Right ventricle myocardium superior (tissue), 1 donor: Measurements from ENCODE around the gene TRPM3. TPM values are rescaled to one million over a fixed set of nuclear protein-coding genes. Genes with fewer than 3 reads are reported as not detected.

Source experiments
- ATAC-seq: fragments of 200-7000 bp; cut with Tn5 transposase; one replicate; pipeline ENCODE4 v1.9.1; 2020; ENCODE audit warnings: mild to moderate bottlenecking; ENCODE audit not compliant: poor library complexity
- DNase-seq: peaks from one replicate; pipeline ENCODE4 v3.0.0-alpha.2; 2020
- intact Hi-C: fragments of 100-400 bp; cut with DNase I; formaldehyde crosslinking; loops from one replicate; pipeline ENCODE4 v1.11.2; 2022
- total RNA-seq: library from RNA; stranded (reverse); fragmentation: NEBNext Ultra II Directional; extraction: Animal tissue kit (Norgen Biotek cat#: 25700); gene quantifications from one replicate; pipeline ENCODE4 v1.2.1, GENCODE V29; 2021
- donor health status: DM: no; HTN: yes; CAD: no; lungs with severe emphysema.

The TRPM3 gene
- total RNA-seq, 1 donor from 2014 or later, result 0.16 TPM

- intact Hi-C loops, result loop anchor here (5.0 kb wide), 1 partner anchor 97 kb away; no protein-coding TSS in a partner anchor
- ATAC-seq, result peak; percentile 72
- no peak for DNase-seq
Measured at GRCh38 chr9:70589571-70590314, 531.7 kb downstream of the TRPM3 start.

DNA sequence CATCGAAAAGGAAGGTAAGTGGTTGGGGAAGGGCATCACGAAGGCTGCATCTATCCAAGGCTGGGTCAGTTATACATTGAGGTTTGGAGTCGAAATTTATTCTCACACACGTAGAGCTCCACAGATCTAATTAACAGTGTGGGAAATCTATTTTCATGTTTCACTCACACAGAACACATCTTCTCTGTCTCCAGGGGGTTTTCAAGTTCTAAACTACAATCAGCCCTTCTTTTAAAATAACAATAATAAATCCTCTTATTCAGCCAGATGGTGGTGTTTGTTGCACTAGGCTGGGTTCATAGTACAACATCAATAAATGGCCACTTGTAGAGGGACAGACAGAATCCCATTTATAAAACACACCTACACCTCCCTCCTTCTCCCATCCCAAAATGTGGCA is 532.4 kb downstream of the TRPM3 start:
- intact Hi-C loops, result loop anchor here (5.0 kb wide), 1 partner anchor 97 kb away; no protein-coding TSS in a partner anchor
- ATAC-seq, result no peak

GRCh38 chr9:70588381-70588780 is 533.0 kb downstream of the TRPM3 start:
- DNase-seq, result no peak
- ATAC-seq, result no peak
- intact Hi-C loops, result loop anchor here (5.0 kb wide), 1 partner anchor 96 kb away; no protein-coding TSS in a partner anchor

More for the DNA sequence above, 532.4 kb downstream of the TRPM3 start:
- DNase-seq, result no peak

GRCh38 chr9:70587201-70587600 is 534.2 kb downstream of the TRPM3 start:
- ATAC-seq, result peak; percentile 72
- no peak for DNase-seq
- intact Hi-C loops, result loop anchor here (5.0 kb wide), 1 partner anchor 95 kb away; no protein-coding TSS in a partner anchor

GRCh38 chr9:70586476-70586875 is 534.9 kb downstream of the TRPM3 start:
- ATAC-seq (no peak), DNase-seq (no peak)
- intact Hi-C loops, result loop anchor here (5.0 kb wide), 1 partner anchor 94 kb away; no protein-coding TSS in a partner anchor

- intact Hi-C loops, result no loop called here
- ATAC-seq (no peak), DNase-seq (no peak)
Measured at GRCh38 chr9:70581955-70582350, 539.5 kb downstream of the TRPM3 start.

GRCh38 chr9:70581214-70581954 is 540.0 kb downstream of the TRPM3 start:
- ATAC-seq, result no peak
- no peak for DNase-seq
- intact Hi-C loops, result no loop called here

- DNase-seq (no peak), ATAC-seq (no peak)
- intact Hi-C loops, result no loop called here
Measured at GRCh38 chr9:70580606-70581195, 540.7 kb downstream of the TRPM3 start.

GRCh38 chr9:70579686-70580085 is 541.7 kb downstream of the TRPM3 start:
- no peak for DNase-seq
- ATAC-seq, result no peak
- intact Hi-C loops, result no loop called here

- intact Hi-C loops, result no loop called here
- DNase-seq (no peak), ATAC-seq (no peak)
Measured at GRCh38 chr9:70578720-70579119, 542.7 kb downstream of the TRPM3 start.

DNA sequence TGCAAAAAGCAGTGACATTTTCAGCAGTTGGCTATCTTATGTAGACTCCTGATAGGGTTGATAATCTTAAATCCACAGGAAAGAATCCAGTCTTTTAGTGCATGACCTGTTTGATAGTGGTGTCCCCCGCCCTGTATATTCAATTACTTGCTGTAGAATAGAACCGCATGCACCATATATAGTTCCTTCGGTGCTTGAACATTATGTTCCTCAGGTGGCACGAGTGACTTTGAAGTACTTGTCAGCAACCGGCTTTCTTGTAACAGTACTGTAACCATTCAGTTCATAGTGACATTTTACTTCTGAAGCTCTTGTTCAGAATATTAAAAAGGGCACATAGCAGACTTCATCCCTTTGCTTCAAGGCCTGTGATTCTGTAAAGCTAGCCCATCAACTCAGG is 543.8 kb downstream of the TRPM3 start:
- no peak for DNase-seq
- ATAC-seq, result peak; percentile 62
- intact Hi-C loops, result no loop called here

DNA sequence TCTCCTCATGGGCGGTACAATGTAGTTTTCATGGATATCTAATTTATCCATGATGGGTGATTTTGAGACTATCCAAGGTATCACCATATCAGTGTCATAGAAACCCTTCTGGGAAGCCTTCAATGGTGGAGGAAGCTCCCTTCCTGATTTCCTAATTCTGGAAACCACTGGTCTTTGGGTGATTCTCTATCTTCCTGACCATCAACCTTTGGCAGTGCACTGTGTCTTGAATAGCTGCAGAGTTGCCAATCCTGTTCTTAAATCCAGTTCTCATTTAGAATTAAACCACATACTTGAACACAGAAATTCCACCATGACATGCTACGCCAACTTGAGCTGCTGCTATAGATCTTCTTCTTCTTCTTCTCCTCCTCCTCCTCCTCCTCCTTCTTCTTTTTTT is 545.3 kb downstream of the TRPM3 start:
- DNase-seq (no peak), ATAC-seq (no peak)
- intact Hi-C loops, result no loop called here

DNA sequence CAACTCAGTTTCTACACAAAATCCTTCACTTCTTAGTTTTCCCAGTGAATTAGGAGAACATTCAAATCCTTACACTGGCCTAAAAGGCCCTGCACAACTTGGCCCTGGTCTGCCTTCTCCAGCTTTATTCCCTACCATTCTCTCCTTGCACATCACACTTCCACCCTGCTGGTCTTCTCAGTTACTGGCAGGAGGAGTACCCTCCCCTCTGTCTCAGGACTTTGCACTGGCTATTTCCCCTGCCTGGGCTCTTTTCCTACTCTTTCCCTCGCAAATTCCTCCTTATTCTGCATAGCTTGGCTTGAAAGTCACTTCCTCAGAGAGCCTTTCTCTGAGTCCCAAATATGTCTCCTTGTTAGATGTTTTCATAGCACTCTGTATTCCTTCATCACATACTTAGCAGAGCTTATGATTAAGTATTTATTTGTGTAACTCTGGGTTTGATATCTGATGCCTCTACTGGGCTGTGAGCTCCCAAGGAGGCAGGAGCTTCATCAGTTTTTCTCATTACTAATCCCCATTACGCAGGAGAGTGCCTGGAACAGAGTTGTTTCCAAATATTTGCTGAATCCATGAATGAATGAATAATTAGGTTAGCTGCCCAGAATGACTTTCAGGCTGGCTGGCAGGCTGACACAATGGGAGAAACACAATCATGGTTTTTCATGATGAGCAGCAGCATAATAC is 547.1 kb downstream of the TRPM3 start:
- intact Hi-C loops, result no loop called here
- DNase-seq (peak; percentile 52), ATAC-seq (peak; percentile 76)

DNA sequence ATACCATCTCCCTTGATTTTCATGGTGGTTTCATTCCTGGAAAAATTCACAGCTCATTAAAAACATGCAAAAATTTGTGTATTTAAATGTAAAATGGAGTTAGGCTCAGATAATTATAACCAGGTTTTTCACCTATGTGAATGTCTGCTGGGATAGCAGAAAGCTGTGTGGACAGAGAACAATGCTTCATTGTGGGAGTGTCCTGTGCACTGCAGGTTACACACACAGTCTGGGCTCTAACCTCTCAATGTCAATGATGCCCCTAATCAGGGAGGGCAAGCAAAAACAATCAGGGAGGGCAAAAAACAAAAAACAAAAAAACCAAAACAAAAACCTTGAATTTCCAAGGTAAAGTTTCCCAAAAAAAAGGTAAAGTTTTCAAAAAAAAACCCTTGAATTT is 548.1 kb downstream of the TRPM3 start:
- ATAC-seq (no peak), DNase-seq (no peak)
- intact Hi-C loops, result no loop called here

DNA sequence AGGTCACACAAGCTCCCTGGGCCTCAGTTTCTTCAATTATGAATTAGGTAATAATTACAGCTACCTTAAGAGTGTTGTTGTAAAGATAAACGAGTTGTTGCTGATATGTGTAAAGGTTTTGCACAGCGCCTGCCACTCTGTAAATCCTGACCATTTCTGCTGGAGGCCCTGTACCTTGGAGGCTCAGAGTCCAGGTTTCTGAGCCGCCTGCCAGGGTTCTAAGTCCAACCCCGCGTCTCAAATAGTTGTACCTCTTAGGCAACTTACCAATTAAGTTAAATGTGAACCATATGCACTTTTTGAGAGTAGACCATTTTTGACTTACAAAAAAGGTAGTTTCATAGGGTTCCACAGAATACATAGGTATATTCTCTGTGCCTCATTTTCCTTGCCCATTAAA is 550.2 kb downstream of the TRPM3 start:
- ATAC-seq (no peak), DNase-seq (no peak)
- intact Hi-C loops, result no loop called here

DNA sequence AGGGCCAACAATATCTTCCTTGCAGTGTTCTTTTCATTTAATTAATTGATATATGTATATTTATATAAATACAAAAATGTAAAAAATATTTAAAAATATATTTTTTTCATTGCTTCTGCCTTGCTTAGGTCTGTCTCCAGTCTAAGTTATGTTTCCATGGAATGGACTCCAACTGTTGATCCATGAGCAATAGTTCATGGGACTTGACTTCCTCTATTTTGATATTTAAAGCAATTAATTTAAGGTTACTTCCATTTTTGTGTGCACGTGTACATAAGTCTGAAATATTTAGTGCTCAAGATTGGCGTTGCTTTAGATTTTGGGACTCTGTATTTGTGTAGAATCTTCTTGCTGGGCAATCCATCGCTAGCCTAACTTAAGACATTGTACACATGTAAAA is 551.6 kb downstream of the TRPM3 start:
- ATAC-seq (no peak), DNase-seq (no peak)
- intact Hi-C loops, result no loop called here

GRCh38 chr9:70569070-70569772 is 552.2 kb downstream of the TRPM3 start:
- DNase-seq (no peak), ATAC-seq (no peak)
- intact Hi-C loops, result no loop called here

DNA sequence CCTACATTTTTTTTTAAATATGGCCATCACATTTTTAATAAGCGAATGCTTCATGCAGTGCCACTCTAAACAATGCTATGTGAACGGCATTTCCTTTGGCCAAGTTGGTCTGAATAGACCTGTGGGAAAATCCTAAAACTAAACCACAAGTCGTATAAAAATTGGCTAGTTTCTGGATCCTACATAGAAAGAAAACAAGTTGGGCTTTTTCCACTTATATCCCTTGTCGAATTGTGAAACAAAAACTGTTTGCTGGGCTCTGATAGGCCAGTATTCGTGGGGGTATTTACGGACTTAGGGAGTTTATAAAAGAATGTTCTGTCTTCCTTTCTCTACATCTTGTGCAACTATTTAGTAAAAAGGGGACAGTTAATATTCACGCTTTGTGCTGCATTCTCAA is 553.9 kb downstream of the TRPM3 start:
- DNase-seq (no peak), ATAC-seq (no peak)
- intact Hi-C loops, result no loop called here
